ENCODE measurements around the gene ATP6V1C2.
A peak's percentile ranks its signal among the peaks of the same experiment; 100 is the strongest.

ATP6V1C2 gene

DNA sequence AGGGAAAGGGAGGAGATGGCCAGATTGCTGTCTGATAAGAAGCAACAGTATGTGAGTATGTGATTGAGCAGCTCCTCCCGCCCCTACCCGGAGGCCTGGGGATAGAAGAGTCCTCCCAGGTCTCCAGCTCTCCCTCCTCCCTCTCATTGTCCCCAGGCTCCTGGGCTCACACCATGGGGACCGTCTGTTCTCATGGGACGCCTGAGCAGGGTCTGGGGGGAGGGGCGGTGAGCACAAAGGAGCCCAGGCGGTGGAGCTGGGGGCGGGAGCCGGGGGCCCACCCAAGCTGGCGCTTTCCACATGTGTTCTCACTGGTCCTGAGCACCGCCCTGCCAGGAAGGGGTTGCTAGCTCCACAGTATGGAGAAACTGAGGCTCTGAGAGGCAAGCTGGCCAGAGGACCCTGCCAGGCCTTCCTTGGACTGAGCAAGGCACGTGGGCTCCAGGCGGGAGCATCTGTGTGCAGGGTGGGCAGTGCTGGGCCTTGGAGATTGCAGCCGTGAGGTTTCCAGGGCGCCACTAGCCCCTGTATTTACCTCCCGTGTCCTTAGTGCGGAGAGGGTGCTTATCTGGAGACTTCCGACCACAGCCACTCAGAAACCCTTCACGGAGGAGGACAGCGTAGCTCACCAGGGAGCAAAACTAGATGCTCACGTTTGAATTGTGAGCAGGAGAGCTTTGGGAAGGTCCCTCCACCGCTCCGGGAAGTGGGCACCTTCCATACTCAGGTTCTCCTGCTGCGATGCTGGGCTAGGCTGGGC is 53.8 kb downstream of the ATP6V1C2 start:
- Histone ChIP-seq H3K4me2 (ENCODE audit: low read length) (no peak overlapping the region), H3K79me2 (ENCODE audit: control insufficient read depth, insufficient read depth, low read length, poor library complexity) (peaks cover 7% of the 10 kb centered on the region), H3K9me3 (ENCODE audit: insufficient read depth, low read depth, low read length) (no peaks in the 10 kb centered on the region), H3K9ac (ENCODE audit: low read length) (no peak overlapping the region), H4K8ac (ENCODE audit: low read depth, low read length) (peak overlapping the region; percentile 84), H2BK12ac (ENCODE audit: low read length) (peak overlapping the region; percentile 63), H2BK120ac (ENCODE audit: insufficient read depth, low read length, poor library complexity) (peak overlapping the region; percentile 74), H4K12ac (ENCODE audit: low read depth, low read length) (peak overlapping the region; percentile 67), H3K18ac (ENCODE audit: low read length) (peak overlapping the region; percentile 60), H3K4me1 (ENCODE audit: control insufficient read depth in 1 of 2, insufficient read depth in 2 of 2, low read length in 2 of 2) (peaks cover 23 to 29% of the 10 kb centered on the region in 2 experiments), H3K4me3 (ENCODE audit: low read depth, low read length) (no peak overlapping the region), H3K36me3 (ENCODE audit: control insufficient read depth in 1 of 2, insufficient read depth in 2 of 2, low read length in 2 of 2) (peaks cover 39 to 40% of the 10 kb centered on the region in 2 experiments), H3K27me3 (ENCODE audit: insufficient read depth, low read length) (no peaks in the 10 kb centered on the region), H3K27ac (ENCODE audit: low read depth, low read length) (peak overlapping the region; percentile 92), H3K23ac (ENCODE audit: low read length) (no peak overlapping the region), H3K4ac (ENCODE audit: low read depth, low read length) (peak overlapping the region; percentile 46), H2AFZ (ENCODE audit: insufficient read depth, low read length, poor library complexity) (no peak overlapping the region), H4K91ac (ENCODE audit: low read depth, low read length) (peak overlapping the region; percentile 88), H3K14ac (ENCODE audit: low read length) (peak overlapping the region; percentile 69), H2AK5ac (ENCODE audit: low read length) (peak overlapping the region; percentile 49), H2BK5ac (ENCODE audit: low read depth, low read length, poor library complexity) (peak overlapping the region; percentile 62), H3K79me1 (ENCODE audit: low read length) (peaks cover 21% of the 10 kb centered on the region)
- peak; percentile 59 to 72 for DNase-seq
- no CpG with 5 or more reads among the region's 23 CpGs for WGBS (ENCODE audit: extremely low coverage, insufficient coverage, insufficient read length)

DNA sequence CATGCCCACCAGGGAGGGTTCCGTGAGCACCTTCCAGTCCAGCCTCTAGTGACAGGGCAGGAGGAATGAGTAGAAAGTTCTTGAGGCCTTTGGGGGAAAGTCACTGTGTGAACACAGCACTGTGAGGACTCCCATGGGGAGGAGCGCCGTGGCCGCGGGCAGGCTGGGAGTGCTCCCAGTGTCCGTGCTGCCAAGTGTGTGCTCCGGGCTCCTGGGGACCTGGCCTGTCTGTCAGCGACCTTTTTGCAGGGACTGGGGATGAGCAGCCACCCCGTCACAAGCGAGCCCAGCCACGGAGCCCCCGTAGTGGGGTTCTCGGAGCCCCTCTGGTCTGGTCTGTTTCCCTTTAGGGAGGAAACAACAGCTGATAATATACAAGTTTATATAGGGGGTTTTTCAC is 54.4 kb downstream of the ATP6V1C2 start:
- Histone ChIP-seq H3K79me1 (ENCODE audit: low read length) (peaks cover 21% of the 10 kb centered on the region), H3K4ac (ENCODE audit: low read depth, low read length) (no peak overlapping the region), H4K91ac (ENCODE audit: low read depth, low read length) (peak overlapping the region; percentile 88), H4K12ac (ENCODE audit: low read depth, low read length) (no peak overlapping the region), H3K9me3 (ENCODE audit: insufficient read depth, low read depth, low read length) (no peaks in the 10 kb centered on the region), H3K23ac (ENCODE audit: low read length) (no peak overlapping the region), H2AFZ (ENCODE audit: insufficient read depth, low read length, poor library complexity) (no peak overlapping the region), H3K4me3 (ENCODE audit: low read depth, low read length) (no peak overlapping the region), H2BK5ac (ENCODE audit: low read depth, low read length, poor library complexity) (peak overlapping the region; percentile 62), H2BK12ac (ENCODE audit: low read length) (no peak overlapping the region), H3K27ac (ENCODE audit: low read depth, low read length) (peak overlapping the region; percentile 92), H4K8ac (ENCODE audit: low read depth, low read length) (peak overlapping the region; percentile 84), H3K79me2 (ENCODE audit: control insufficient read depth, insufficient read depth, low read length, poor library complexity) (peaks cover 7% of the 10 kb centered on the region), H3K4me1 (ENCODE audit: control insufficient read depth in 1 of 2, insufficient read depth in 2 of 2, low read length in 2 of 2) (peaks cover 23 to 29% of the 10 kb centered on the region in 2 experiments), H3K4me2 (ENCODE audit: low read length) (no peak overlapping the region), H3K18ac (ENCODE audit: low read length) (no peak overlapping the region), H3K27me3 (ENCODE audit: insufficient read depth, low read length) (no peaks in the 10 kb centered on the region), H3K9ac (ENCODE audit: low read length) (no peak overlapping the region), H2AK5ac (ENCODE audit: low read length) (no peak overlapping the region), H2BK120ac (ENCODE audit: insufficient read depth, low read length, poor library complexity) (peak overlapping the region; percentile 74), H3K36me3 (ENCODE audit: control insufficient read depth in 1 of 2, insufficient read depth in 2 of 2, low read length in 2 of 2) (peaks cover 44% of the 10 kb centered on the region in 2 experiments), H3K14ac (ENCODE audit: low read length) (peak overlapping the region; percentile 22)
- no CpG with 5 or more reads among the region's 13 CpGs for WGBS (ENCODE audit: extremely low coverage, insufficient coverage, insufficient read length)
- DNase-seq: no peak

DNA sequence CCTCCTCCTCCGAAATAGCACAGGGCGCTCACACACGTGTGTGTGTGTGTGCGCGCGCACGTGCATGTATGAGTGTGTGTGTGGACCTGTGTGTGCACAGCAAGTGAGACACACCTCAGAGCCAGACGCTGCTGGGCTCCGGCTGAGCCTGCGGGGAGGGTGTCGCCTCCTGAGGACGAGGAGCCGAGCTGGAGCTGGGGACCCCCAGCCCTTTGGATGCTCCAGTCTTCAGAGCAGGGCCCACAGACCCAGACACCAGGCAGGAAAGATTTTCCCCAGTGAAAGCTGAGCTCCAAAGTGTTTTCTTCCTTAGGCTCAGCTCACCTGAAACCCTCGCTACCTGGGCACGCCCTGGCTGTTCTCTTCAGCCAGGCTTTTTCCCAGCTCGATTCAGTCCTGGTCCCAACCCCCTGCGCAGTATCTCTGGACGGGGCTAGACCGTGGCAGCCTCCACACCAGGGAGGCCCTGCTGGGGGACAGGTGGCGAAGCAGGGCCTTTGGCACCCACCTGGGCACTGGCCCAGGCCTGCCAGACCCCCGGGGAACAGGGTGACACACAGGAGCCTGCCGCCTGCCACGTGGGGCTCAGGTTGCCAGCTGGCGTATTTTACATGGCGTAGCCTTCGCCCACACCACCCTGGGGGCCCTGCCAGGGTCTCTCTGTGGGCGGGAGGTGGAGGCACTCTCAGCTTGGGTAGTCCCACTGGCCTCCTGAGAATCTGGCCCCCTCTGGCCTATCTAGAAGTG is 55.0 kb downstream of the ATP6V1C2 start:
- H2BK12ac ChIP-seq (ENCODE audit: low read length): no peak overlapping the region
- no peak overlapping the region for H3K14ac ChIP-seq (ENCODE audit: low read length)
- no peak overlapping the region for H2AFZ ChIP-seq (ENCODE audit: insufficient read depth, low read length, poor library complexity)
- peaks cover 7% of the 10 kb centered on the region for H3K79me2 ChIP-seq (ENCODE audit: control insufficient read depth, insufficient read depth, low read length, poor library complexity)
- H3K4me2 ChIP-seq (ENCODE audit: low read length): no peak overlapping the region
- H3K27ac ChIP-seq (ENCODE audit: low read depth, low read length): no peak overlapping the region
- no peak overlapping the region for H3K4me3 ChIP-seq (ENCODE audit: low read depth, low read length)
- peak overlapping the region; percentile 38 for H4K91ac ChIP-seq (ENCODE audit: low read depth, low read length)
- no peak for DNase-seq
- H3K9me3 ChIP-seq (ENCODE audit: insufficient read depth, low read depth, low read length): no peaks in the 10 kb centered on the region
- no peaks in the 10 kb centered on the region for H3K27me3 ChIP-seq (ENCODE audit: insufficient read depth, low read length)
- no peak overlapping the region for H4K8ac ChIP-seq (ENCODE audit: low read depth, low read length)
- H4K12ac ChIP-seq (ENCODE audit: low read depth, low read length): no peak overlapping the region
- peaks cover 23 to 29% of the 10 kb centered on the region in 2 experiments for H3K4me1 ChIP-seq (ENCODE audit: control insufficient read depth in 1 of 2, insufficient read depth in 2 of 2, low read length in 2 of 2)
- H3K79me1 ChIP-seq (ENCODE audit: low read length): peaks cover 21% of the 10 kb centered on the region
- H3K18ac ChIP-seq (ENCODE audit: low read length): peak overlapping the region; percentile 31
- H2AK5ac ChIP-seq (ENCODE audit: low read length): no peak overlapping the region
- no CpG with 5 or more reads among the region's 27 CpGs for WGBS (ENCODE audit: extremely low coverage, insufficient coverage, insufficient read length)
- peaks cover 49 to 50% of the 10 kb centered on the region in 2 experiments for H3K36me3 ChIP-seq (ENCODE audit: control insufficient read depth in 1 of 2, insufficient read depth in 2 of 2, low read length in 2 of 2)
- H3K4ac ChIP-seq (ENCODE audit: low read depth, low read length): no peak overlapping the region
- no peak overlapping the region for H2BK120ac ChIP-seq (ENCODE audit: insufficient read depth, low read length, poor library complexity)
- H3K23ac ChIP-seq (ENCODE audit: low read length): no peak overlapping the region
- H2BK5ac ChIP-seq (ENCODE audit: low read depth, low read length, poor library complexity): no peak overlapping the region
- H3K9ac ChIP-seq (ENCODE audit: low read length): no peak overlapping the region

DNA sequence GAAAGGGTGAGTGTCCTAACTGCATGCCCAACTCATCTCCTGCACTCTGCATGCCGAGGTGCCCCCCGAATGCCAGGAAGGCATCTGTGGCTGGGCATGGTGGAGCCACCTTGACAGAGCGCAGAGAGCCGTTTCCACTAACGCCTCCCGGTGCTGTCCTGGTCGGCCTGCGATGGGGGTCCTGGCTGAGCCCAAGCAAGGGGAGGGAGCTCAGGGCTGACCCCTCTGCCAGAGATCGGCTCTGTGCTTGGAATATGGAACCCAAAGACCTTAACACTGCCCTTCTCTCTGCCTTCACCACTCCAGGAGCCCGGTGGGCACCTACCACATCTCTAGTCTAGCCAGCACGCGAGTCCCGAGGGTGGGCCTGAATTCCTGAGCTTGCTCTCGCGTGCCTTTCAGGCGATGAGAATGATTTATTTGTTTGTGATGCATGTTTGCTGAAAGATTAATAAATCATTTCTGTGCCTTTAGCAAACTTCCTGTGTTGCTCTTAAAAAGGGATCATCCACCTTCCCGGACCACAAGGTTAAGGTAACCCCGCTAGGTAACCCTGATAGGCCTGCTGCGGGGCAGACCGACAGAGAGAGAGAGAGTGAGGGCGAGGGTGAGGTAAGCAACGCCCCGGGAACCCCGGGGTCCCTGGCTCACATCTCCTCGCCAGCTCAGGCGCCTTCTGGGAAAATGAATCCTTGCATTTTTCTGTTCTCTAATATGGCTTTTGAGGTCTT is 55.8 kb downstream of the ATP6V1C2 start:
- Histone ChIP-seq H2AFZ (ENCODE audit: insufficient read depth, low read length, poor library complexity) (no peak overlapping the region), H3K27me3 (ENCODE audit: insufficient read depth, low read length) (no peaks in the 10 kb centered on the region), H3K9me3 (ENCODE audit: insufficient read depth, low read depth, low read length) (no peaks in the 10 kb centered on the region), H3K79me1 (ENCODE audit: low read length) (peaks cover 21% of the 10 kb centered on the region), H3K18ac (ENCODE audit: low read length) (no peak overlapping the region), H4K91ac (ENCODE audit: low read depth, low read length) (no peak overlapping the region), H3K79me2 (ENCODE audit: control insufficient read depth, insufficient read depth, low read length, poor library complexity) (peaks cover 7% of the 10 kb centered on the region), H3K4ac (ENCODE audit: low read depth, low read length) (no peak overlapping the region), H3K14ac (ENCODE audit: low read length) (no peak overlapping the region), H2BK12ac (ENCODE audit: low read length) (no peak overlapping the region), H3K4me2 (ENCODE audit: low read length) (no peak overlapping the region), H4K8ac (ENCODE audit: low read depth, low read length) (no peak overlapping the region), H4K12ac (ENCODE audit: low read depth, low read length) (no peak overlapping the region), H2BK120ac (ENCODE audit: insufficient read depth, low read length, poor library complexity) (no peak overlapping the region), H2BK5ac (ENCODE audit: low read depth, low read length, poor library complexity) (no peak overlapping the region), H3K27ac (ENCODE audit: low read depth, low read length) (no peak overlapping the region), H2AK5ac (ENCODE audit: low read length) (no peak overlapping the region), H3K9ac (ENCODE audit: low read length) (no peak overlapping the region), H3K23ac (ENCODE audit: low read length) (no peak overlapping the region), H3K4me3 (ENCODE audit: low read depth, low read length) (no peak overlapping the region), H3K4me1 (ENCODE audit: control insufficient read depth in 1 of 2, insufficient read depth in 2 of 2, low read length in 2 of 2) (peaks cover 23 to 29% of the 10 kb centered on the region in 2 experiments), H3K36me3 (ENCODE audit: control insufficient read depth in 1 of 2, insufficient read depth in 2 of 2, low read length in 2 of 2) (peaks cover 50 to 57% of the 10 kb centered on the region in 2 experiments)
- DNase-seq: no peak
- WGBS (ENCODE audit: extremely low coverage, insufficient coverage, insufficient read length): no CpG with 5 or more reads among the region's 26 CpGs

Data from trophoblast cell (in vitro differentiated cells and primary cell).